Anterior cingulate cortex (tissue), 58 donors: ENCODE measurements around the gene DTNBP1.

Experiments
- DNase-seq, 58 donors: peaks; one replicate each; lab custom pipeline; 2025; lab: John Stamatoyannopoulos, UW

DTNBP1 gene

GRCh38 chr6:15538766-15539495 lies 123.9 kb downstream of the DTNBP1 start:
- no peak for DNase-seq

- DNase-seq = no peak
Measured at GRCh38 chr6:15538106-15538505, 124.7 kb downstream of the DTNBP1 start.

- DNase-seq = no peak
Measured at GRCh38 chr6:15536198-15536955, 126.5 kb downstream of the DTNBP1 start.

GRCh38 chr6:15535495-15536197 lies 127.2 kb downstream of the DTNBP1 start:
- no peak for DNase-seq

GRCh38 chr6:15534974-15535373 lies 127.9 kb downstream of the DTNBP1 start:
- DNase-seq = no peak

- DNase-seq = no peak
Measured at GRCh38 chr6:15533379-15534026, 129.3 kb downstream of the DTNBP1 start.

- no peak for DNase-seq
Measured at GRCh38 chr6:15531973-15532372, 130.9 kb downstream of the DTNBP1 start.

GRCh38 chr6:15530411-15530810 lies 132.4 kb downstream of the DTNBP1 start:
- no peak for DNase-seq

- no peak for DNase-seq
Measured at GRCh38 chr6:15528870-15529269, 134.0 kb downstream of the DTNBP1 start.

GRCh38 chr6:15527838-15528617 lies 134.8 kb downstream of the DTNBP1 start:
- no peak for DNase-seq

- DNase-seq = no peak
Measured at GRCh38 chr6:15526212-15526701, 136.6 kb downstream of the DTNBP1 start.

- DNase-seq = no peak
Measured at GRCh38 chr6:15524861-15525401, 137.9 kb downstream of the DTNBP1 start.

- no peak for DNase-seq
Measured at GRCh38 chr6:15523679-15524630, 138.9 kb downstream of the DTNBP1 start.

- DNase-seq = no peak
Measured at GRCh38 chr6:15522856-15523529, 139.8 kb downstream of the DTNBP1 start.

- DNase-seq = no peak
Measured at GRCh38 chr6:15522427-15522826, 140.4 kb downstream of the DTNBP1 start.

GRCh38 chr6:15522026-15522425 lies 140.8 kb downstream of the DTNBP1 start:
- no peak for DNase-seq

GRCh38 chr6:15521582-15521981 lies 141.2 kb downstream of the DTNBP1 start:
- DNase-seq = peak in 9 of 58 donors; percentile 12 to 33 (median 14)
